Mesodermal cell (in vitro differentiated cells): ENCODE data around the gene NUDT14.

ENCODE experiments used
- H3K27ac ChIP-seq: 2 replicates; pipeline ENCODE4 v1.7.0; 2013; ENCODE audit warnings: mild to moderate bottlenecking, low read depth, low read length, moderate library complexity; ENCODE audit not compliant: severe bottlenecking
- H3K36me3 ChIP-seq: 2 replicates; pipeline ENCODE4 v1.7.1; 2013; ENCODE audit warnings: mild to moderate bottlenecking, low read length, moderate library complexity; ENCODE audit not compliant: control insufficient read depth, insufficient read depth
- H3K4me1 ChIP-seq: one replicate; pipeline ENCODE4 v1.7.1; 2013; ENCODE audit warnings: mild to moderate bottlenecking, low read length; ENCODE audit not compliant: insufficient read depth, control insufficient read depth, poor library complexity, severe bottlenecking
- H3K4me3 ChIP-seq: 2 replicates; pipeline ENCODE4 v1.7.0; 2013; ENCODE audit warnings: low read length, control low read depth, mild to moderate bottlenecking; ENCODE audit not compliant: insufficient read depth, poor library complexity, severe bottlenecking; ENCODE audit errors: extremely low read depth
- H3K9me3 ChIP-seq: 2 replicates; pipeline ENCODE4 v1.7.1; 2013; ENCODE audit warnings: mild to moderate bottlenecking, low read length, moderate library complexity; ENCODE audit not compliant: control insufficient read depth
- WGBS, 2 experiments: methylation state at CpG; one replicate each; pipeline ENCODE4 v1.1.5; 2013; ENCODE audit warnings: missing lambda C conversion rate in 2 of 2; ENCODE audit not compliant: insufficient coverage in 2 of 2; 5-methylcytosine and 5-hydroxymethylcytosine counted together

The NUDT14 gene

GRCh38 chr14:105211758-105212089, 30.6 kb upstream of the NUDT14 start:
- H3K9me3 ChIP-seq = no peaks in the 10 kb centered on the region
- no peaks in the 10 kb centered on the region for H3K4me1 ChIP-seq
- no peak overlapping the region for H3K4me3 ChIP-seq
- H3K36me3 ChIP-seq = peaks cover 3% of the 10 kb centered on the region
- WGBS, 2 experiments = 91 to 92% methylated on average over 9 of the region's 9 CpGs
- no peak overlapping the region for H3K27ac ChIP-seq

- Histone ChIP-seq H3K36me3 (peaks cover 3% of the 10 kb centered on the region), H3K9me3 (no peaks in the 10 kb centered on the region), H3K27ac (no peak overlapping the region), H3K4me3 (no peak overlapping the region), H3K4me1 (no peaks in the 10 kb centered on the region)
- 92 to 94% methylated on average over 22 to 23 of the region's 23 CpGs for WGBS, 2 experiments
Measured at GRCh38 chr14:105211086-105211757, 30.1 kb upstream of the NUDT14 start.

- no peaks in the 10 kb centered on the region for H3K4me1 ChIP-seq
- H3K9me3 ChIP-seq = no peaks in the 10 kb centered on the region
- H3K27ac ChIP-seq = no peak overlapping the region
- H3K4me3 ChIP-seq = no peak overlapping the region
- WGBS, 2 experiments = 96% methylated on average over 24 to 25 of the region's 30 CpGs
- peaks cover 3% of the 10 kb centered on the region for H3K36me3 ChIP-seq
Measured at GRCh38 chr14:105210266-105211025, 29.3 kb upstream of the NUDT14 start.

GRCh38 chr14:105209646-105210045, 28.5 kb upstream of the NUDT14 start:
- Histone ChIP-seq H3K4me3 (no peak overlapping the region), H3K27ac (no peak overlapping the region), H3K36me3 (peaks cover 3% of the 10 kb centered on the region), H3K9me3 (no peaks in the 10 kb centered on the region), H3K4me1 (no peaks in the 10 kb centered on the region)
- 97 to 98% methylated on average over 15 of the region's 16 CpGs for WGBS, 2 experiments

- WGBS, 2 experiments = 94 to 98% methylated on average over 7 to 8 of the region's 8 CpGs
- Histone ChIP-seq H3K4me1 (no peaks in the 10 kb centered on the region), H3K27ac (no peak overlapping the region), H3K4me3 (no peak overlapping the region), H3K36me3 (peaks cover 3% of the 10 kb centered on the region), H3K9me3 (no peaks in the 10 kb centered on the region)
Measured at GRCh38 chr14:105209091-105209490, 28.0 kb upstream of the NUDT14 start.

- Histone ChIP-seq H3K9me3 (no peaks in the 10 kb centered on the region), H3K36me3 (peaks cover 3% of the 10 kb centered on the region), H3K4me1 (no peaks in the 10 kb centered on the region), H3K4me3 (no peak overlapping the region), H3K27ac (no peak overlapping the region)
- WGBS, 2 experiments = 93 to 97% methylated on average over 4 to 12 of the region's 12 CpGs
Measured at GRCh38 chr14:105208738-105209075, 27.6 kb upstream of the NUDT14 start.

GRCh38 chr14:105207996-105208737, 27.1 kb upstream of the NUDT14 start:
- WGBS, 2 experiments = 86 to 90% methylated on average over 15 to 20 of the region's 25 CpGs
- Histone ChIP-seq H3K36me3 (peaks cover 3% of the 10 kb centered on the region), H3K4me1 (no peaks in the 10 kb centered on the region), H3K9me3 (no peaks in the 10 kb centered on the region), H3K27ac (no peak overlapping the region), H3K4me3 (no peak overlapping the region)

- no peak overlapping the region for H3K27ac ChIP-seq
- H3K4me3 ChIP-seq = no peak overlapping the region
- no peaks in the 10 kb centered on the region for H3K4me1 ChIP-seq
- 85 to 87% methylated on average over 12 to 13 of the region's 13 CpGs for WGBS, 2 experiments
- H3K9me3 ChIP-seq = no peaks in the 10 kb centered on the region
- peaks cover 3% of the 10 kb centered on the region for H3K36me3 ChIP-seq
Measured at GRCh38 chr14:105207460-105207901, 26.4 kb upstream of the NUDT14 start.

GRCh38 chr14:105206873-105207272, 25.8 kb upstream of the NUDT14 start:
- no peak overlapping the region for H3K27ac ChIP-seq
- H3K4me1 ChIP-seq = peaks cover 2% of the 10 kb centered on the region
- peaks cover 3% of the 10 kb centered on the region for H3K36me3 ChIP-seq
- 88 to 94% methylated on average over 5 of the region's 5 CpGs for WGBS, 2 experiments
- H3K9me3 ChIP-seq = no peaks in the 10 kb centered on the region
- H3K4me3 ChIP-seq = no peak overlapping the region

- WGBS, 2 experiments = 81 to 89% methylated on average over 12 of the region's 12 CpGs
- Histone ChIP-seq H3K9me3 (no peaks in the 10 kb centered on the region), H3K4me1 (peaks cover 2% of the 10 kb centered on the region)
Measured at GRCh38 chr14:105205673-105206208, 24.6 kb upstream of the NUDT14 start.

More at GRCh38 chr14:105205673-105206208, 24.6 kb upstream of the NUDT14 start:
- Histone ChIP-seq H3K4me3 (no peak overlapping the region), H3K36me3 (peaks cover under 1% of the 10 kb centered on the region), H3K27ac (no peak overlapping the region)
